NCI-H1436 treated with DMSO at 0.1 percent for 48 hours (cell line): ENCODE measurements around the gene CFAP54.

Experiments
- DNase-seq: peaks from one replicate; lab custom pipeline; 2025; lab: John Stamatoyannopoulos, UW

The CFAP54 gene

DNA sequence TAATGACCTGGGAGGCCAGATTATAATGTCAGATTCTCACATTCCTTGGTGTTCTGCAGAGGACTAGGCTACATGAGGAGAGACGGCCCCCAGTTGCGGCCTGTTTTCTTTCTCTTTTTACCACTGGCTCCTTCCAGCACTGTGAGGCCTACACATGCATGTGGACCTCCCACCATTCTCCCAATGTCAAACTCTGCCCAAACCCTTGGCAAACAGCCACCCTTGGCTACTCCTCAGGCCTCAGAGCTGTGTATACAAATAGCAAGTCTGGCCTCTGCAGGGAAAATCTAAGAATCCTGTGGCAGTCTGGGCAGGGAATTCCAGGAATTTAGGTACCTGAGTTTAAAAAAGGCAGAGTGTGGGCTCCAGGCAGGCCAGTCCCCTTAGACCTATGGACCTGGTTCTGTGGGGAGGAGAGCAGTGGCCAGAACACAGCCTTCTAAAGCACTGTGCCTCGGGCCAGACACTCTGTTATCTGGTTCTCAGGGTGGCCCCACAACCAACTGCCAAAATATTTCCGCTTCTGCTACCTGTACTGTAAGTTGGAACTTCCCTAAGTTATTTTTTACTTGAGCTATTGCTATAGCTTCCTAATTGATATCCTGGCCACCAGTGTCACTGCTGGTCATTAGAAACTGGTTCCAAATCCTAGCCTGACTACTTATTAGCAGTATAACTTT is 397.8 kb downstream of the CFAP54 start:
- DNase-seq = no peak

DNA sequence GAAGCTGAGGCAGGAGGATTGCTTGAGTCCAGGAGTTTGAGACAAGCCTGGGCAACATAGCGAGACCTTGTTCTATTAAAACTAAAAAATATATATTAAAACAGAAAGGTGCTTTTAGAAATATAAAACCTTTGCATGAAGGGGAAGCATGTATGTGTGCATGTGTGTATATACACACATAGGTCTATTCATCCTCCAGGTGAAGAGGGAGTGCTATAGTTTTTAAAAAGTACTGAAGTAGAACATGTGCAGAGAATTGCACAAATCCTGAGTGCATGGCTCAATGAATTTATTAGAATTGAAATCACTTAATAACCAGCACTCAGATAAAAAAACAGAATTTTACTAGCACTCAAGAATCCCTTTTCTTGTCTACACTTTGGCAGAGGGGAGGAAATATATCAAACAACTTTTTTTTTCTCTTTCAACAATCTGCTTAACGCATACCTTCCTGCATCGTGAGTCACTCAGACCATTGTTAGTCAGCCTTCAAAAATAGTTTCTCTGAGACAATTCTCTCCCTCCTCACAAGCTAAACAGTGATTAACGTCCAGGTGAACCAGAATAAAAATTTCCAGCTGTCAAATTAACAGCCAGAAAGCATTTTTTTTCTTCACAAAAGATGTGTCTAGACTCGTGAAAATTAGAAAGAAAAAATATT is 400.0 kb downstream of the CFAP54 start:
- no peak for DNase-seq

DNA sequence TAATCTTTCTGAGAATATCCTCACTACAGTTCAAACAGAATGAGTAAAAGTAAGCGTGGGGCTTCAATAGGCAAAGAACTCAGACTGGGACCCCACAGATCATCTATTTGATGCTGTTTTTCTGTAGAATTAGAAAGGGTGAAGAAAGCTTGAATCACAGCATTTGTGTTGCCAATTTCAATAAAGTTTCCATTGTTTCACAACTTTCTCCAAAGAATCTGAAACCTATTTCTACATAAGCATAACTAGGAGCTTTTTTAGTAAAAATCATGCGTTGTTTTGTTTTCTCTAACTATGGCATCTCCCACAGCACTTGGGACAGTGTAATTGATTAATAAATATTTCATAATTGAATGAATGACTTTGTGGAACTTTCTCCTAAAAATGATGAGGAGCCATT is 401.0 kb downstream of the CFAP54 start:
- DNase-seq = no peak

DNA sequence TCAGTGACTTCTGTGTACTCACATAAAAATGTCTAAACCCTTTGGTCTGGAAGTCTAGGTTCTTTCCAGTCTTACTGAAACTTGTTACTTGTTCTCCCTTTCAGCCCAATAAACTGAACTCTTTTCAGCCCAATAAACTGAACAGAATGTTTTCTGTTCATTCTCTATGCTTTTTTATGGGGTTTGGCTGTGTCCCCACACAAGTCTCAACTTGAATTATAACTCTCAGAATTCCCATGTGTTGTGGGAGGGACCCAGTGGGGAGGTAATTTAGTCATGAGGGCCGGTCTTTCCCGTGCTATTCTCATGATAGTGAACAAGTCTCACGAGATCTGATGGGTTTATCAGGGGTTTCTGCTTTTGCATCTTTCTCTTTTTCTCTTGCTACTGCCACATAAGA is 402.7 kb downstream of the CFAP54 start:
- no peak for DNase-seq

GRCh38 chr12:96897421-96897820 is 408.0 kb downstream of the CFAP54 start:
- DNase-seq = no peak

GRCh38 chr12:96901175-96901574 is 411.8 kb downstream of the CFAP54 start:
- DNase-seq = no peak

- no peak for DNase-seq
Observed at GRCh38 chr12:96902076-96902475, 412.7 kb downstream of the CFAP54 start.

DNA sequence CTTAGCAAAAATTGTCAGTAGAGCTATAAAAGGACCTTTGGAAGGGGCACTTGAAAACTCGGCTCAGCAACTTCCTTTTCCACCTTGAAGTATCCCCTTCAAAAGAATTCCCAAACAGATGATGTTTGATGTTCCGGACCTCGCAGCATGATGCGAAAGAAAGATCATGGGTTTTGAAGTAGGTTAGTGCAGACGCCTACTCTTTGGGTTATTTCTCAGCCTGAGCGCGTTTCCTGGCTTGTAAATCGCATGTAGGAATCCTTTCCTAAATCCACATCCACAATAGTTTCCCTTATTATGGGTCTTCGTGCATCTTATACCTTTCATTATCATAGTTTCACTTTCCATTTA is 417.1 kb downstream of the CFAP54 start:
- DNase-seq = no peak

GRCh38 chr12:96906849-96907670 is 417.7 kb downstream of the CFAP54 start, which contains the start of gene NEDD1:
TSS of gene NEDD1 (plus strand) at chr12:96907257. CDS start at chr12:96909760, 2,503 bp downstream.
- no peak for DNase-seq

DNA sequence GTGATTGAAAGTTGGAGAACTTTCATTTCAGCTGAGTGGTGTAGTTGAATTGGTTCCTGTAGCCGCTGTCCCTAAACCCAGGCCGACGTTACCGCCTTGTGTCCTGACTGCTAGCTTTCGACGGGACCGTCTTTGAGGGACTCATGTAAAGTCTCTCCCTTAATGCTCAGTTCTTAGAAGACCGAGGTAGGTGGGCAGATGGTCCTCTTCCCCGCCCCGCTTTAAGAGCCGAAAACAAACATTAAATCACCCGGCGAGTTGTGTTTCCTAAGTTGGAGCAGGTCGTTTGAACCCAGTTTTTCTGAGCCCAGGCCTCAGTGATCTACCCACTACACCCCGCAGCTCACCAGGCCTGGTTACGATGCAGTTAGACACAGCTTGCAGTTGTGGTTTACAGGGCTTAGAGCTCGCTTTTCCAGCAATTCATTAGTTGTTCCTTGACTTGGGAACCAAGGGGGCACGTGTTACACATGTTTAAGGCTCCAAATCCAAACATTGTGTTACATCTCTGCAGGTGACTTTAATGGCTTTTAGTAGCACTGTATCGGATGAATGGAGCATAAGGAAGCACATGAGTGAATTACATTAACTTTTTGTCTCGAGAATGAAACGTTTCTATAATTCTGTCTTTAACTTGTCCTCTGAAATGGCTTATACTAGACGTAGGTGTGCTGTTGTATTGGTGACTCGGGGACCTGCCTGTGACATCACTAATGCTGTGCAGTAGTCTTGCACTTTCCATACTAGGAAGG is 418.5 kb downstream of the CFAP54 start:
- no peak for DNase-seq

GRCh38 chr12:96908423-96908675 is 419.0 kb downstream of the CFAP54 start:
- DNase-seq = no peak

- DNase-seq = no peak
Observed at GRCh38 chr12:96912261-96912660, 422.9 kb downstream of the CFAP54 start.

GRCh38 chr12:96912943-96913342 is 423.6 kb downstream of the CFAP54 start:
- DNase-seq = no peak

DNA sequence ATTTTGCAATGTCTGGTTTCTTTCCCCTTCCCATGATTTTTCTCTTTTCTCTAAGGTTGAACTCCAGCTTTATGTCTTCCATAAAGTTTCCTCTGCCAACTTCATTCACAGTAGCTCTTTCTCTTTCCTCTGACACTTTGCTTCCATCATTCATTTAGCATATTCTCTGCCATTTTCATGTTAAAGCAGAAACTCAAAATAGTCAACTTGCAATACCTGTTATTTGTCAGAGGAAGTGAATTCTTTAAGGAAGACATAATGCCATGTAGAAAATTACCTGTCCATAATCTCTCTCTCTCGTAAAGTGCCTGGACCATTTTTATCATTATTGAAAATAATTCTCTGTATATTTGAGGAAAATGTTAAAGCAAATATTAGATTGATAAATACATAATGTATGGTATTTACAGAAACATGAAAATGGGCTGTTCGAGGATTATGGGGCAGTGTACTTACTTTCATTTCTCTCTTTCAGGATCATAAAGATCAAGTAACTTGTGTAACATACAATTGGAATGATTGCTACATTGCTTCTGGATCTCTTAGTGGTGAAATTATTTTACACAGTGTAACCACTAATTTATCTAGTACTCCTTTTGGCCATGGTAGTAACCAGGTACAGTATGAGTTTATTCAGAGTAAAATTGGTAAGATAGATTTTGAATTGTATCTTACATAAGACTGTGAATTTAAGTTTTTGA is 430.3 kb downstream of the CFAP54 start:
- DNase-seq = no peak
